ENCODE data around the gene ESPN.

DNA sequence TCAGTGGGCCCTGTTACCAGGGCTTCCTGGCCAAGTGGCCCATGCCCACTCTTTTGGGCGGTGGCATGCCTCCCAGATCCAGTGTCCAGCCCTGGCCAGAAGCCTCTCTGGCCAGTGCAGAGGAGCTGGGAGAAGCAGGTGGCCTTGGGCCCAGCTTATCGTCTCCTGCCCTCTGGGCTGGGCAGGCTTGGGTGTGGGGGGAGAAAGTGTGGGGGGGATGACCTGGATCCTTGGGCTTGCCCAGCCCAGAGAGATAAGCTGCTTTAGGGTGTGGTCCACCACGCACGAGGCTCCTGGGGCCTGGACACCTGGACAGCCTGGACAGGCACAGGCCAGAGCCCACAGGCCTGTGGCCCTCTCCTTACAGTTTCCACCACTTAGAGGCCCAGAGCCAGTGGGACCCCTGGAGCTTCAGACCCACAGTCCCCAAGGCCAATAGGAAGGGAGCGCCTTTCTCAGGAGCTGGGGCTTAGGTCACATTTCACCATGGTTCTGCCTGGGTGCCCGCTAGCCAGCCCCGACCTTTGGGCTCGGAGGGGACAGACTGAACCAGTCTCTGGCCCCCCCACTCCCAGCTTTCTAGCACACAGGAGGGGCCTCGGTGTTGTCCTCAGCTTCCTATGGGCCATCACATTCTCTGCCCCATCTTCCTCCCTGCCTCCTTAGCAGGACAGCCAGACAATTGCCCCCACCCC is 1.8 kb downstream of the ESPN start:
- TF ChIP-seq EP300 (IDR thresholded peaks at IDR 0.05) (no peak), POLR2A (IDR thresholded peaks at IDR 0.05) (no peak), POLR2AphosphoS5 (IDR thresholded peaks at IDR 0.05) (no peak)
- TF ChIP-seq, protein P1, sequence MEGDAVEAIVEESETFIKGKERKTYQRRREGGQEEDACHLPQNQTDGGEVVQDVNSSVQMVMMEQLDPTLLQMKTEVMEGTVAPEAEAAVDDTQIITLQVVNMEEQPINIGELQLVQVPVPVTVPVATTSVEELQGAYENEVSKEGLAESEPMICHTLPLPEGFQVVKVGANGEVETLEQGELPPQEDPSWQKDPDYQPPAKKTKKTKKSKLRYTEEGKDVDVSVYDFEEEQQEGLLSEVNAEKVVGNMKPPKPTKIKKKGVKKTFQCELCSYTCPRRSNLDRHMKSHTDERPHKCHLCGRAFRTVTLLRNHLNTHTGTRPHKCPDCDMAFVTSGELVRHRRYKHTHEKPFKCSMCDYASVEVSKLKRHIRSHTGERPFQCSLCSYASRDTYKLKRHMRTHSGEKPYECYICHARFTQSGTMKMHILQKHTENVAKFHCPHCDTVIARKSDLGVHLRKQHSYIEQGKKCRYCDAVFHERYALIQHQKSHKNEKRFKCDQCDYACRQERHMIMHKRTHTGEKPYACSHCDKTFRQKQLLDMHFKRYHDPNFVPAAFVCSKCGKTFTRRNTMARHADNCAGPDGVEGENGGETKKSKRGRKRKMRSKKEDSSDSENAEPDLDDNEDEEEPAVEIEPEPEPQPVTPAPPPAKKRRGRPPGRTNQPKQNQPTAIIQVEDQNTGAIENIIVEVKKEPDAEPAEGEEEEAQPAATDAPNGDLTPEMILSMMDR (IDR thresholded peaks at IDR 0.05): no peak

Measured in sigmoid colon (tissue), 4 donors.